Testis (tissue), 2 donors: Measurements from ENCODE around the gene LCLAT1.

Experiments
- POLR2A ChIP-seq: fragments of 450-650 bp; IDR thresholded peaks from one replicate; pipeline ENCODE4 v1.6.1; 2017; ENCODE audit warnings: antibody characterized with exemption, mild to moderate bottlenecking, moderate library complexity
- TF ChIP-seq, protein P1 (sequence below), 3 experiments: fragments of 450-650 bp in 2 of 3; fragments of 200-600 bp in 1 of 3; sonication (generic) in 1 of 3; IDR thresholded peaks; one replicate each; pipeline ENCODE4 v1.5.1; 2016 to 2019; ENCODE audit warnings: antibody characterized with exemption in 3 of 3, mild to moderate bottlenecking in 2 of 3, moderate library complexity in 1 of 3

GRCh38 chr2:30647752-30648457 lies 200.9 kb downstream of the LCLAT1 start:
- TF ChIP-seq, protein P1, sequence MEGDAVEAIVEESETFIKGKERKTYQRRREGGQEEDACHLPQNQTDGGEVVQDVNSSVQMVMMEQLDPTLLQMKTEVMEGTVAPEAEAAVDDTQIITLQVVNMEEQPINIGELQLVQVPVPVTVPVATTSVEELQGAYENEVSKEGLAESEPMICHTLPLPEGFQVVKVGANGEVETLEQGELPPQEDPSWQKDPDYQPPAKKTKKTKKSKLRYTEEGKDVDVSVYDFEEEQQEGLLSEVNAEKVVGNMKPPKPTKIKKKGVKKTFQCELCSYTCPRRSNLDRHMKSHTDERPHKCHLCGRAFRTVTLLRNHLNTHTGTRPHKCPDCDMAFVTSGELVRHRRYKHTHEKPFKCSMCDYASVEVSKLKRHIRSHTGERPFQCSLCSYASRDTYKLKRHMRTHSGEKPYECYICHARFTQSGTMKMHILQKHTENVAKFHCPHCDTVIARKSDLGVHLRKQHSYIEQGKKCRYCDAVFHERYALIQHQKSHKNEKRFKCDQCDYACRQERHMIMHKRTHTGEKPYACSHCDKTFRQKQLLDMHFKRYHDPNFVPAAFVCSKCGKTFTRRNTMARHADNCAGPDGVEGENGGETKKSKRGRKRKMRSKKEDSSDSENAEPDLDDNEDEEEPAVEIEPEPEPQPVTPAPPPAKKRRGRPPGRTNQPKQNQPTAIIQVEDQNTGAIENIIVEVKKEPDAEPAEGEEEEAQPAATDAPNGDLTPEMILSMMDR (IDR thresholded peaks at IDR 0.05): no peak
- no peak for TF ChIP-seq POLR2A
